ENCODE measurements around the gene AMIGO3.
A peak's percentile ranks its signal among the peaks of the same experiment; 100 is the strongest.
"Not testable (repeated sequence)": the region's sequence is repeated elsewhere in the genome, so short reads cannot be mapped to it uniquely, and the experiment has no call there.

Gene AMIGO3

GRCh38 chr3:49719214-49719884 lies at the start of gene AMIGO3:
AMIGO3 (minus strand) TSS chr3:49719684; CDS start chr3:49719465, 219 bp downstream.
- peak; percentile 87 for DNase-seq

- no peak for DNase-seq
These were observed 44.5 kb upstream of the AMIGO3 start for GRCh38 chr3:49763981-49764380.

- DNase-seq = no peak
These were observed 42.2 kb upstream of the AMIGO3 start for GRCh38 chr3:49761661-49762060.

- DNase-seq = no peak
These were observed 39.7 kb upstream of the AMIGO3 start for GRCh38 chr3:49759226-49759625.

- no peak for DNase-seq
These were observed 37.7 kb upstream of the AMIGO3 start for GRCh38 chr3:49757197-49757596.

- DNase-seq = no peak
These were observed 36.6 kb upstream of the AMIGO3 start for GRCh38 chr3:49756036-49756435.

- DNase-seq = no peak
These were observed 35.1 kb upstream of the AMIGO3 start for GRCh38 chr3:49754536-49754935.

- DNase-seq = no peak
These were observed 32.0 kb upstream of the AMIGO3 start for GRCh38 chr3:49751501-49751900.

GRCh38 chr3:49750056-49750455 lies 30.6 kb upstream of the AMIGO3 start:
- DNase-seq = no peak

GRCh38 chr3:49748874-49749273 lies 29.4 kb upstream of the AMIGO3 start:
- DNase-seq = not testable (repeated sequence)

GRCh38 chr3:49747792-49748480 lies 28.5 kb upstream of the AMIGO3 start:
- no peak for DNase-seq

- no peak for DNase-seq
These were observed 26.5 kb upstream of the AMIGO3 start for GRCh38 chr3:49745986-49746385.

- DNase-seq = no peak
These were observed 20.9 kb upstream of the AMIGO3 start for GRCh38 chr3:49740427-49740826.

GRCh38 chr3:49738067-49738713 lies 18.7 kb upstream of the AMIGO3 start:
- DNase-seq = no peak

GRCh38 chr3:49734752-49735151 lies 15.3 kb upstream of the AMIGO3 start:
- DNase-seq = no peak

GRCh38 chr3:49733551-49733950 lies 14.1 kb upstream of the AMIGO3 start:
- no peak for DNase-seq

GRCh38 chr3:49732597-49732996 lies 13.1 kb upstream of the AMIGO3 start:
- no peak for DNase-seq

- DNase-seq = no peak
These were observed 10.6 kb upstream of the AMIGO3 start for GRCh38 chr3:49729966-49730609.

GRCh38 chr3:49727924-49728361 lies 8.5 kb upstream of the AMIGO3 start:
- no peak for DNase-seq

GRCh38 chr3:49727154-49727923 lies 7.9 kb upstream of the AMIGO3 start:
- DNase-seq = no peak

- DNase-seq = no peak
These were observed 6.6 kb upstream of the AMIGO3 start for GRCh38 chr3:49725906-49726681.

- DNase-seq = no peak
These were observed 5.1 kb upstream of the AMIGO3 start for GRCh38 chr3:49724586-49724985.

All from NCI-H1048 (cell line).